OCI-LY1 (cell line): ENCODE measurements around the gene NAAA.

Source experiments
- H2AFZ ChIP-seq: fragments of 200-600 bp; sonication (generic), shearing (Covaris generic); 2 replicates; pipeline ENCODE4 v1.6.0; 2014; ENCODE audit warnings: antibody characterized with exemption, mild to moderate bottlenecking, low read length
- H3F3A ChIP-seq: fragments of 200-600 bp; sonication (generic), shearing (Covaris generic); 2 replicates; pipeline ENCODE4 v1.6.0; 2014; ENCODE audit warnings: mild to moderate bottlenecking, antibody characterized with exemption, low read length, moderate library complexity; ENCODE audit not compliant: insufficient read depth
- H3K27ac ChIP-seq: fragments of 200-600 bp; sonication (generic); 2 replicates; pipeline ENCODE4 v1.5.1; 2014; ENCODE audit warnings: low read length, mixed run types, mild to moderate bottlenecking, low read depth; ENCODE audit not compliant: poor library complexity, severe bottlenecking
- H3K27me3 ChIP-seq: fragments of 200-600 bp; sonication (generic); 2 replicates; pipeline ENCODE4 v1.6.0; 2014; ENCODE audit warnings: antibody characterized with exemption, mild to moderate bottlenecking, low read length, moderate library complexity; ENCODE audit not compliant: insufficient read depth
- H3K36me3 ChIP-seq: fragments of 200-600 bp; sonication (generic); 2 replicates; pipeline ENCODE4 v1.6.1; 2014; ENCODE audit warnings: mild to moderate bottlenecking, antibody characterized with exemption, low read length, moderate library complexity, mixed read lengths; ENCODE audit not compliant: insufficient read depth
- H3K4me1 ChIP-seq: fragments of 200-600 bp; sonication (generic); 2 replicates; pipeline ENCODE4 v1.5.1; 2014; ENCODE audit warnings: mild to moderate bottlenecking, low read length, moderate library complexity; ENCODE audit not compliant: insufficient read depth, severe bottlenecking
- H3K4me2 ChIP-seq: fragments of 200-600 bp; sonication (generic), shearing (Covaris generic); 2 replicates; pipeline ENCODE4 v1.6.1; 2014; ENCODE audit warnings: low read length
- H3K4me3 ChIP-seq: fragments of 200-600 bp; sonication (generic); 2 replicates; pipeline ENCODE4 v1.5.1; 2014; ENCODE audit warnings: low read length, low read depth, mild to moderate bottlenecking, mixed read lengths; ENCODE audit not compliant: poor library complexity, severe bottlenecking
- H3K79me2 ChIP-seq: fragments of 200-600 bp; shearing (Covaris generic); 2 replicates; pipeline ENCODE4 v1.6.1; 2016; ENCODE audit warnings: mixed run types, low read length, mixed read lengths; ENCODE audit not compliant: insufficient read depth
- H3K9ac ChIP-seq: fragments of 200-600 bp; sonication (generic), shearing (Covaris generic); 2 replicates; pipeline ENCODE4 v1.6.1; 2014; ENCODE audit warnings: mild to moderate bottlenecking, low read length, mixed read lengths
- H3K9me2 ChIP-seq: fragments of 200-600 bp; sonication (generic), shearing (Covaris generic); 2 replicates; pipeline ENCODE4 v1.6.1; 2014; ENCODE audit warnings: low read depth, mild to moderate bottlenecking, low read length, mixed read lengths
- H3K9me3 ChIP-seq: fragments of 200-600 bp; shearing (Covaris generic); 2 replicates; pipeline ENCODE4 v1.6.1; 2014; ENCODE audit warnings: low read length, mixed read lengths
- H4K20me1 ChIP-seq: fragments of 200-600 bp; sonication (generic), shearing (Covaris generic); 2 replicates; pipeline ENCODE4 v1.6.0; 2016; ENCODE audit warnings: mild to moderate bottlenecking, low read length; ENCODE audit not compliant: insufficient read depth
- CTCF ChIP-seq: fragments of 200-600 bp; sonication (generic), shearing (Covaris generic); IDR thresholded peaks from 2 replicates; pipeline ENCODE4 v1.5.1; 2017; ENCODE audit warnings: mild to moderate bottlenecking, antibody characterized with exemption, low read length, moderate library complexity, mixed read lengths
- EZH2 ChIP-seq: fragments of 200-600 bp; sonication (generic), shearing (Covaris generic); IDR thresholded peaks from 2 replicates; pipeline ENCODE4 v1.8.0; 2017; ENCODE audit warnings: borderline replicate concordance, mixed run types, mild to moderate bottlenecking, antibody characterized with exemption, low read length, moderate library complexity, mixed read lengths

The NAAA gene

GRCh38 chr4:75881476-75881875 lies 59.3 kb downstream of the NAAA start:
- Histone ChIP-seq H4K20me1 (no peaks in the 10 kb centered on the region), H2AFZ (no peak overlapping the region), H3K4me2 (no peak overlapping the region), H3K79me2 (no peaks in the 10 kb centered on the region), H3K9ac (no peak overlapping the region), H3K4me1 (no peaks in the 10 kb centered on the region), H3K9me2 (no peaks in the 10 kb centered on the region), H3F3A (no peaks in the 10 kb centered on the region), H3K4me3 (no peak overlapping the region), H3K27ac (no peak overlapping the region), H3K36me3 (no peaks in the 10 kb centered on the region), H3K27me3 (no peaks in the 10 kb centered on the region), H3K9me3 (no peaks in the 10 kb centered on the region)
- no peak for TF ChIP-seq EZH2

- H3K27ac ChIP-seq, result no peak overlapping the region
- no peaks in the 10 kb centered on the region for H3F3A ChIP-seq
- TF ChIP-seq EZH2 (no peak), CTCF (no peak)
- no peak overlapping the region for H3K4me2 ChIP-seq
- no peaks in the 10 kb centered on the region for H3K4me1 ChIP-seq
- H3K36me3 ChIP-seq, result no peaks in the 10 kb centered on the region
- H3K9me3 ChIP-seq, result no peaks in the 10 kb centered on the region
- H3K9ac ChIP-seq, result no peak overlapping the region
- no peak overlapping the region for H2AFZ ChIP-seq
- no peaks in the 10 kb centered on the region for H3K79me2 ChIP-seq
- no peaks in the 10 kb centered on the region for H3K27me3 ChIP-seq
- no peaks in the 10 kb centered on the region for H4K20me1 ChIP-seq
- no peak overlapping the region for H3K4me3 ChIP-seq
- H3K9me2 ChIP-seq, result no peaks in the 10 kb centered on the region
These were observed 60.5 kb downstream of the NAAA start for GRCh38 chr4:75880278-75880677.

GRCh38 chr4:75878246-75878756 lies 62.5 kb downstream of the NAAA start:
- no peak overlapping the region for H3K4me3 ChIP-seq
- H3K4me1 ChIP-seq, result no peaks in the 10 kb centered on the region
- H3K9ac ChIP-seq, result no peak overlapping the region
- no peaks in the 10 kb centered on the region for H3K79me2 ChIP-seq
- no peaks in the 10 kb centered on the region for H3K36me3 ChIP-seq
- no peak overlapping the region for H3K27ac ChIP-seq
- no peaks in the 10 kb centered on the region for H3K9me2 ChIP-seq
- H3K27me3 ChIP-seq, result no peaks in the 10 kb centered on the region
- no peak overlapping the region for H3K4me2 ChIP-seq
- no peak overlapping the region for H2AFZ ChIP-seq
- H3K9me3 ChIP-seq, result no peaks in the 10 kb centered on the region
- H3F3A ChIP-seq, result no peaks in the 10 kb centered on the region
- H4K20me1 ChIP-seq, result no peaks in the 10 kb centered on the region
- TF ChIP-seq CTCF (no peak), EZH2 (no peak)

- no peak overlapping the region for H3K4me2 ChIP-seq
- H3K9ac ChIP-seq, result no peak overlapping the region
- no peaks in the 10 kb centered on the region for H4K20me1 ChIP-seq
- no peaks in the 10 kb centered on the region for H3K79me2 ChIP-seq
- H3K9me2 ChIP-seq, result no peaks in the 10 kb centered on the region
- H3K4me3 ChIP-seq, result no peak overlapping the region
- TF ChIP-seq EZH2 (no peak), CTCF (no peak)
- no peaks in the 10 kb centered on the region for H3F3A ChIP-seq
- no peaks in the 10 kb centered on the region for H3K9me3 ChIP-seq
- no peaks in the 10 kb centered on the region for H3K36me3 ChIP-seq
- H3K27me3 ChIP-seq, result no peaks in the 10 kb centered on the region
- H2AFZ ChIP-seq, result no peak overlapping the region
- no peak overlapping the region for H3K27ac ChIP-seq
- no peaks in the 10 kb centered on the region for H3K4me1 ChIP-seq
These were observed 64.6 kb downstream of the NAAA start for GRCh38 chr4:75876218-75876617.
